HG03066 (cell line): ENCODE data around the gene DLG2.

ENCODE experiments used
- ATAC-seq: cut with Tn5 transposase; IDR thresholded peaks from one replicate; pipeline ENCODE4 v1.9.1; 2021; ENCODE audit warnings: low read depth; ENCODE audit not compliant: unreplicated experiment

DLG2 gene

DNA sequence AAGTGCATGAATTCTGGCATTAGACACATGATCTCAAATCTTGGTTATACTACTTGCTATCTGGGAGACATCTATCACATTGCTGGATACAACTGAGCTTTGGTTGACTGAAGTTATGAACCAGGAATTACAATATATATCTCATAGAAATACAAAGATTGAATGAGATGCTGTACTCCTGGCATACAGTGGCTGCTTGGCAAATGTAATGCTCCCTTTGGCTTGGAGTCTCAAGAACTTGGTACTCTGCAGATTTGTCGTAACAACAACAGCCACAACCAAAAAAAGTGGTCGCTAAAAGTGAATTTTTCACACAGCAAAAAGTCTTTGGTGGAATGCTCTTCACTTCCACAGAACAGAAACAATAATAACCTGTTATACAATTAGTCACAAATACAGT lies 1082.6 kb downstream of the DLG2 start:
- no peak for ATAC-seq

- ATAC-seq: no peak
Measured at GRCh38 chr11:84543367-84544159, 1083.6 kb downstream of the DLG2 start.

GRCh38 chr11:84541731-84542340 lies 1085.3 kb downstream of the DLG2 start:
- no peak for ATAC-seq

GRCh38 chr11:84536456-84536855 lies 1090.7 kb downstream of the DLG2 start:
- no peak for ATAC-seq

DNA sequence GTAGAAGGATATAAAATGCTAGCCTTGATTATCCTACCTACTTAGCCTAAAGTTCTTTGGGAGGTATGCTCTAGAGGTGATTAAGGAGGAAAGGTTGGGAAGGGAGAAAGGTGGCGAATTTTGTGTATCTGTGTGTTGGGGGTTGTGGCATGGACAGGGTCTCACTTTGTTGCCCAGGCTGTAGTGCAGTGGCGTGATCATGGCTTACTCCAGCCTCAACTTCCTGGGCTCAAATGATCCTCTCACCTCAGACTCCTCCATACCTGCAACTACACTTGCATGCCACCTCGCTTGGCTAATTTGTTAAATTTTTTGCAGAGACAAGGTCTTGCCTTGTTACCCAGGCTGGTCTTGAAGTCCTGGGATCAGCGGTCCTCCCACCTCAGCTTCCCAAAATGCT lies 1094.8 kb downstream of the DLG2 start:
- no peak for ATAC-seq

- ATAC-seq: no peak
Measured at GRCh38 chr11:84526250-84526649, 1100.9 kb downstream of the DLG2 start.

- ATAC-seq: no peak
Measured at GRCh38 chr11:84524422-84525051, 1102.6 kb downstream of the DLG2 start.

DNA sequence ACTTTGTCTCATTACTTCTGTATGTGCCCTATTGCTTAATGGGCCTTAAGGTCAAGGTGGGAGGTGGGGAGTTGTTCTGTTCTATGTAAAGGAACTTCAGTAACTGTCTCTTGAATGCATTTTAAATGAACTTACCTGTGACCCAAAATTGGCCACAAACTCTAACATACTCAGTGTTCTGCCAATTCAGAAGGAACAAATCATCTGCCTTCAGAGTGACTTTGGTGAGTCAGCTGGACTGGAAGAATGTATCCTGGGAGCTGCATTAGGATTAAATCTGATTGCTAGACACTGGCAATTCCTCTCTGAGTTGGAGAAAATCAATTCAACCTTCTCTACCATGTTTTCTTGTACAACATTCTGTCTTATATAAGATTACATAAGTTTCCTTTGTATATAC lies 1104.8 kb downstream of the DLG2 start:
- no peak for ATAC-seq

GRCh38 chr11:84518631-84519183 lies 1108.4 kb downstream of the DLG2 start:
- ATAC-seq: no peak

- ATAC-seq: no peak
Measured at GRCh38 chr11:84514436-84514835, 1112.7 kb downstream of the DLG2 start.

GRCh38 chr11:84503503-84503902 lies 1123.6 kb downstream of the DLG2 start:
- ATAC-seq: no peak

DNA sequence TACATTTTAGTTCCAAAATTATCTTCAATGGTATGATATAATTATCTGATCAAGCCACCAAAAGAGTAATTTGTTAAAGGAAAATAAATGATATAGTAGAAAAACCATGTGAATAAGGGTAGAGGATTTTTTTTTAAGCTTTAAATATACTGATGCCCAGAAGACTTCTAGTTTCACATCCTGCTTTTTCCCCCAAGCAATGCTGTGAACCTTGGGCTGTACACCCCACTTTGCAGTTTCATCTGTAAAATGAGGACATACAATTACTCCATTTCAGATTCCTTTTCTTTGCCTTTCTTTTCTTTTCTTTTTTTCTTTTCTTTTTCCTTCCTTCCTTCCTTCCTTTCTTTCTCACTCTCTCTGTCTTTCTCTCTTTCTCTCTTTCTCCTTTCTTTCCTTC lies 1125.4 kb downstream of the DLG2 start:
- ATAC-seq: no peak

- no peak for ATAC-seq
Measured at GRCh38 chr11:84497981-84498411, 1129.1 kb downstream of the DLG2 start.

- ATAC-seq: no peak
Measured at GRCh38 chr11:84497181-84497580, 1130.0 kb downstream of the DLG2 start.

- no peak for ATAC-seq
Measured at GRCh38 chr11:84496122-84496521, 1131.0 kb downstream of the DLG2 start.

DNA sequence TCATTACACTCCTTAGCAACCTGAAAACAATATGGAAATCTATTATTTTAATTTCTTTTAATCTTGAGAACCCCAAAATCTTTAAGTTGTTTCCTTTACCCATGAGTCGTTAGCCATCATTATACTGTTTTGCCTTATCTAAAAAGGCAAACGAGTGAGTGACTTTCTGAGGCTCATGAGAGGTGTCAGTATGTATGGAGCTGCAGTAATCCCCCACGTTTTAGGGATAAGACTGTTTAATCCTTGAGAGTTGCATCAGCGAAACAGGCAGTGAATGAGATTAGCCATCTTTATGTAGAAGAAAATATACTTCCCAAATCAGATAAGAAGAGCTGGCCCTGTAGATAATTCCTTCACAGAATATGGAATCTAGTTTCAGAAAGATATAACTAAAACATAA lies 1147.0 kb downstream of the DLG2 start:
- no peak for ATAC-seq

DNA sequence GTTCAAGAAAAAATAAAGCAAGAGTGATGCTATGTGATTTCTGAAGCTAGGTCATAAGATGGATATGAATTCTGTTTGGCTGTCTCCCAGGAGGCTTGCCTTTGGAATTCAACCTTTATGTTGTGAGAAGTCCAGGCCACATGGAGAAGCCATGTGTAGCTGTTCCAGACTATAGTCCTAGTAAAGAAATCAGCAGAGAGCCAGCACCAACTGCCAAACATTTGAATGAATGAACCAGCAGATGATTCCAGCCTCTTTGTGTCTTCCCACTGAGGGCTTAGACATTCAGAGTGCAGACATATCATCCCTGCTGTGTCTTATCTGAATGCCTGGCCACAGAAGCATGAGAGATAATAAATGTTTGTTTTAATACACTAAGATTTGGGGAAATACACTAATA lies 1150.6 kb downstream of the DLG2 start:
- no peak for ATAC-seq

- no peak for ATAC-seq
Measured at GRCh38 chr11:84471501-84471900, 1155.6 kb downstream of the DLG2 start.

GRCh38 chr11:84468235-84468634 lies 1158.9 kb downstream of the DLG2 start:
- no peak for ATAC-seq

DNA sequence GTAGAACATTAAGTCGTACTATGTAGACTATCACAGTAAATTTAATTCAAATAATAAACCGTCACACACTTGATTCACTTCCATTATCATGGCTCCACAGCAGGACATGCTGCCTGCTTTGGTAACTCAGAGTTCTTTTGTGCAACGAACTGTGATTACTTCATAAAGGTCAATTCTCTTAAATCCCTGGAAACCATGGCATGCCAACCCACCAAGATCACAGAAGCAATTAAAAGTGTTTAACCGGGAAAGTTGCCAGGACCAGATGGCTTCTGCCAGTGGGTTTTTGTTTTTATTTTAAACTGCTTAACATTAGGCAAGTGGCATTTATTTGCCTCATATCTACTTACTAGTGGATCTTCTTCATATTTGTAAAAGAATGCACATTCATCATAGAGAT lies 1162.1 kb downstream of the DLG2 start:
- no peak for ATAC-seq

GRCh38 chr11:84455691-84456090 lies 1171.5 kb downstream of the DLG2 start:
- ATAC-seq: no peak
